HL-60/S4 treated with retinoic acid at 250 ng/mL for 4 days and 3 days (cell line): ENCODE results near the gene VTI1B.
"Not testable (repeated sequence)": the region's sequence is repeated elsewhere in the genome, so short reads cannot be mapped to it uniquely, and the experiment has no call there.

Experiments used
- in situ Hi-C: fragments of 300-500 bp; cut with MboI; formaldehyde crosslinking; loops from 2 replicates; pipeline ENCODE4 v1.7.0; 2022; ENCODE audit warnings: low sequenced_read_pairs

VTI1B gene

GRCh38 chr14:67633451-67634147 lies 40.8 kb downstream of the VTI1B start:
- in situ Hi-C loops: no loop called here

- in situ Hi-C loops: no loop called here
Measured at GRCh38 chr14:67630938-67631337, 43.5 kb downstream of the VTI1B start.

GRCh38 chr14:67630186-67630585 lies 44.2 kb downstream of the VTI1B start:
- in situ Hi-C loops: no loop called here

GRCh38 chr14:67627519-67627918 lies 46.9 kb downstream of the VTI1B start:
- in situ Hi-C loops: no loop called here

GRCh38 chr14:67626131-67626530 lies 48.3 kb downstream of the VTI1B start:
- in situ Hi-C loops: not testable (repeated sequence)

- in situ Hi-C loops: no loop called here
Measured at GRCh38 chr14:67623114-67623513, 51.3 kb downstream of the VTI1B start.

GRCh38 chr14:67622675-67623074 lies 51.8 kb downstream of the VTI1B start:
- in situ Hi-C loops: no loop called here

GRCh38 chr14:67620217-67620785 lies 54.1 kb downstream of the VTI1B start:
- in situ Hi-C loops: no loop called here

- in situ Hi-C loops: no loop called here
Measured at GRCh38 chr14:67619446-67620216, 54.8 kb downstream of the VTI1B start, which contains the start of gene ARG2. ARG2 (plus strand) TSS chr14:67619920; CDS start chr14:67619978, 58 bp downstream.

GRCh38 chr14:67618617-67619063 lies 55.8 kb downstream of the VTI1B start:
- in situ Hi-C loops: no loop called here

GRCh38 chr14:67610491-67610890 lies 63.9 kb downstream of the VTI1B start:
- in situ Hi-C loops: no loop called here

GRCh38 chr14:67609642-67610310 lies 64.7 kb downstream of the VTI1B start:
- in situ Hi-C loops: no loop called here

- in situ Hi-C loops: no loop called here
Measured at GRCh38 chr14:67607646-67608045, 66.8 kb downstream of the VTI1B start.

- in situ Hi-C loops: no loop called here
Measured at GRCh38 chr14:67602995-67603545, 71.4 kb downstream of the VTI1B start.

GRCh38 chr14:67602076-67602475 lies 72.4 kb downstream of the VTI1B start:
- in situ Hi-C loops: no loop called here

- in situ Hi-C loops: not testable (repeated sequence)
Measured at GRCh38 chr14:67600562-67600974, 73.9 kb downstream of the VTI1B start.

GRCh38 chr14:67599698-67600561 lies 74.5 kb downstream of the VTI1B start, which contains the start of gene PIGH:
PIGH (minus strand) TSS chr14:67600268; CDS start chr14:67600203, 65 bp downstream.
- in situ Hi-C loops: no loop called here
